BJ (cell line): ENCODE results near the gene CLCN1. TPM values are rescaled to one million over a fixed set of nuclear protein-coding genes. Genes with fewer than 3 reads are reported as not detected.
A peak's percentile ranks its signal among the peaks of the same experiment; 100 is the strongest.

ENCODE experiments used
- CTCF ChIA-PET: fragments of 350-600 bp; formaldehyde crosslinking; extraction: SDS; loops from one replicate; lab custom pipeline; 2021; ENCODE audit warnings: antibody characterized with exemption, inconsistent platforms; lab: Yijun Ruan, JAX
- POLR2A ChIA-PET: fragments of 300-600 bp; sonication (Branson Sonifier 250); formaldehyde crosslinking; extraction: SDS; loops from one replicate; lab custom pipeline; 2021; ENCODE audit warnings: antibody characterized with exemption; lab: Charles Lee
- DNase-seq: peaks from one replicate; pipeline ENCODE4 v3.0.0-alpha.2; 2011; ENCODE audit warnings: low read depth
- H3K27me3 ChIP-seq: 2 replicates; pipeline ENCODE4 v1.6.0; 2011; ENCODE audit warnings: low read length; ENCODE audit not compliant: control insufficient read depth, insufficient read depth
- H3K36me3 ChIP-seq: 2 replicates; pipeline ENCODE4 v1.5.1; 2011; ENCODE audit warnings: low read length; ENCODE audit not compliant: control insufficient read depth, insufficient read depth
- H3K4me3 ChIP-seq: 2 replicates; pipeline ENCODE4 v1.5.1; 2011; ENCODE audit warnings: low read depth, mild to moderate bottlenecking, control low read depth, low read length
- CTCF ChIP-seq: IDR thresholded peaks from 2 replicates; pipeline ENCODE4 v1.5.1; 2011; ENCODE audit warnings: low read depth, mild to moderate bottlenecking, control low read depth, inconsistent platforms, low read length, moderate library complexity; ENCODE audit not compliant: insufficient read depth
- polyA plus RNA-seq: library from polyadenylated mRNA; depleted of rRNA; stranded (reverse); fragments of >200 nt; gene quantifications from 2 replicates; pipeline ENCODE4 v1.2.3, GENCODE V29; 2011

CLCN1 gene
- polyA plus RNA-seq, 1 experiment: not detected

- Histone ChIP-seq H3K27me3 (no peaks in the 10 kb centered on the region), H3K4me3 (peak overlapping the region; percentile 85), H3K36me3 (peaks cover 32% of the 10 kb centered on the region)
- DNase-seq: no peak
- POLR2A ChIA-PET: no interaction called here
- TF ChIP-seq CTCF: no peak
- CTCF ChIA-PET: interaction anchor here (0.7 to 2.8 kb wide), 8 partner anchors 9 to 143 kb away, joined by 3 to 9 read pairs (median 4); partner anchors contain the start of gene EPHA1
Observed at GRCh38 chr7:143383642-143383957, 67.7 kb downstream of the CLCN1 start.

- no peak for TF ChIP-seq CTCF
- Histone ChIP-seq H3K36me3 (peaks cover 38% of the 10 kb centered on the region), H3K4me3 (peak overlapping the region; percentile 85), H3K27me3 (no peaks in the 10 kb centered on the region)
- no peak for DNase-seq
- ChIA-PET CTCF (interaction anchor here (0.7 to 2.8 kb wide), 10 partner anchors 9 to 144 kb away, joined by 3 to 9 read pairs (median 4); partner anchors contain the start of gene EPHA1), POLR2A (no interaction called here)
Observed at GRCh38 chr7:143384148-143384547, 68.2 kb downstream of the CLCN1 start.

GRCh38 chr7:143384661-143385631 lies 69.0 kb downstream of the CLCN1 start:
- TF ChIP-seq CTCF: no peak
- Histone ChIP-seq H3K27me3 (no peaks in the 10 kb centered on the region), H3K4me3 (peak overlapping the region; percentile 85), H3K36me3 (peaks cover 44% of the 10 kb centered on the region)
- ChIA-PET CTCF (interaction anchor here (0.8 to 2.8 kb wide), 8 partner anchors 8 to 144 kb away, joined by 3 to 9 read pairs (median 5); partner anchors contain the start of gene EPHA1), POLR2A (no interaction called here)
- DNase-seq: no peak

GRCh38 chr7:143385891-143386781 lies 70.2 kb downstream of the CLCN1 start:
- peaks cover 52% of the 10 kb centered on the region for H3K36me3 ChIP-seq
- H3K4me3 ChIP-seq: no peak overlapping the region
- H3K27me3 ChIP-seq: no peaks in the 10 kb centered on the region
- no peak for TF ChIP-seq CTCF
- POLR2A ChIA-PET: no interaction called here
- no peak for DNase-seq
- CTCF ChIA-PET: no interaction called here
